GM12873 (cell line): ENCODE measurements around the gene DRC3.

Source experiments
- CTCF ChIP-seq: IDR thresholded peaks from 2 replicates; pipeline ENCODE4 v1.5.1; 2012; ENCODE audit warnings: low read depth, mild to moderate bottlenecking, moderate library complexity, low read length, control low read depth; ENCODE audit not compliant: insufficient read depth; ENCODE audit errors: missing control alignments

Gene DRC3

GRCh38 chr17:17951524-17951923, 21.1 kb upstream of the DRC3 start:
- no peak for TF ChIP-seq CTCF

- TF ChIP-seq CTCF: peak; percentile 28
Measured at GRCh38 chr17:17952691-17953090, 20.0 kb upstream of the DRC3 start.

- TF ChIP-seq CTCF: no peak
Measured at GRCh38 chr17:17954079-17954478, 18.6 kb upstream of the DRC3 start.

- no peak for TF ChIP-seq CTCF
Measured at GRCh38 chr17:17957584-17957916, 15.1 kb upstream of the DRC3 start.

GRCh38 chr17:17958982-17959381, 13.7 kb upstream of the DRC3 start:
- no peak for TF ChIP-seq CTCF

- TF ChIP-seq CTCF: no peak
Measured at GRCh38 chr17:17959520-17960361, 12.9 kb upstream of the DRC3 start.

GRCh38 chr17:17960500-17961030, 12.1 kb upstream of the DRC3 start:
- TF ChIP-seq CTCF: no peak
